Cardiac fibroblast (primary cell): ENCODE results near the gene KLHDC4.

Experiments
- DNase-seq, 2 donors: peaks; one replicate each; pipeline versions ENCODE4 v3.0.0 to v3.0.0-alpha.2; 2010; ENCODE audit warnings: low read depth in 2 of 2
- H3K4me3 ChIP-seq, 2 donors: replicated peaks in 1 of 2; 1 replicate in 1 of 2; 2 replicates in 1 of 2; pipeline ENCODE4 v1.5.1; 2011; ENCODE audit warnings: low read depth in 2 of 2, low read length in 2 of 2, mild to moderate bottlenecking in 2 of 2, moderate library complexity in 1 of 2
- CTCF ChIP-seq: IDR thresholded peaks from one replicate; pipeline ENCODE4 v1.5.1; 2011; ENCODE audit warnings: low read depth, mild to moderate bottlenecking, low read length, inconsistent platforms

The KLHDC4 gene

GRCh38 chr16:87697792-87698191 is 68.0 kb downstream of the KLHDC4 start:
- no peak for TF ChIP-seq CTCF
- H3K4me3 ChIP-seq: no peak overlapping the region
- DNase-seq: no peak

GRCh38 chr16:87697256-87697655 is 68.5 kb downstream of the KLHDC4 start:
- DNase-seq: no peak
- no peak overlapping the region for H3K4me3 ChIP-seq

GRCh38 chr16:87696726-87697125 is 69.1 kb downstream of the KLHDC4 start:
- H3K4me3 ChIP-seq: no peak overlapping the region
- TF ChIP-seq CTCF: no peak

More at GRCh38 chr16:87697256-87697655, 68.5 kb downstream of the KLHDC4 start:
- no peak for TF ChIP-seq CTCF

GRCh38 chr16:87695534-87695933 is 70.3 kb downstream of the KLHDC4 start:
- TF ChIP-seq CTCF: no peak
- no peak overlapping the region for H3K4me3 ChIP-seq
- DNase-seq: no peak

More at GRCh38 chr16:87696726-87697125, 69.1 kb downstream of the KLHDC4 start:
- DNase-seq: no peak

- no peak overlapping the region for H3K4me3 ChIP-seq
- TF ChIP-seq CTCF: no peak
- no peak for DNase-seq
Observed at GRCh38 chr16:87694441-87695125, 71.2 kb downstream of the KLHDC4 start.

GRCh38 chr16:87693827-87694226 is 72.0 kb downstream of the KLHDC4 start:
- DNase-seq: no peak
- no peak for TF ChIP-seq CTCF
- no peak overlapping the region for H3K4me3 ChIP-seq

GRCh38 chr16:87692756-87693155 is 73.0 kb downstream of the KLHDC4 start:
- no peak overlapping the region for H3K4me3 ChIP-seq
- TF ChIP-seq CTCF: no peak
- no peak for DNase-seq
